Myocyte (in vitro differentiated cells): Measurements from ENCODE around the gene FXYD2. TPM values are rescaled to one million over a fixed set of nuclear protein-coding genes. Genes with fewer than 3 reads are reported as not detected.

ENCODE experiments used
- DNase-seq: peaks from one replicate; pipeline ENCODE4 v3.0.0-alpha.2; 2012; ENCODE audit warnings: low read depth
- total RNA-seq: library from RNA; depleted of rRNA; stranded (reverse); fragments of >200 nt; gene quantifications from 2 replicates; pipeline ENCODE4 v1.2.3, GENCODE V29; 2014

The FXYD2 gene
- total RNA-seq, 1 donor from 2014 or later, result not detected

GRCh38 chr11:117770061-117770460 is 54.5 kb downstream of the FXYD2 start:
- DNase-seq, result no peak

Other genes with a start within 250 kb of the FXYD2 start
- gene DSCAML1, start 27.5 kb downstream of the FXYD2 start, total RNA-seq, result not detected in 2 replicates
- gene FXYD6, start 51.9 kb upstream of the FXYD2 start, total RNA-seq, result 1.7 and 3.1 TPM in 2 replicates
- gene TMPRSS13, start 104.7 kb upstream of the FXYD2 start, total RNA-seq, result not detected in 2 replicates
- gene IL10RA, start 161.7 kb upstream of the FXYD2 start, total RNA-seq, result not detected in 2 replicates